Activated T-helper 2 cell treated with anti-CD3 and anti-CD28 coated beads, Interferon-gamma antibody, Interleukin-2, Interleukin-4, amounts not matched to agents 10 μg/mL and 5 μg/mL and 100 μg/mL, durations not matched to agents 14 hours and 24 hours and 36 hours (primary cell): Measurements from ENCODE around the gene LPCAT3. TPM values are rescaled to one million over a fixed set of nuclear protein-coding genes. Genes with fewer than 3 reads are reported as not detected.
"Not testable (repeated sequence)": the region's sequence is repeated elsewhere in the genome, so short reads cannot be mapped to it uniquely, and the experiment has no call there.

ENCODE experiments used
- DNase-seq: peaks from one replicate; pipeline ENCODE4 v3.0.0; 2021; ENCODE audit warnings: low spot score
- H3K27ac Mint-ChIP-seq: one replicate; pipeline ENCODE4 v1.8.0; 2021; ENCODE audit warnings: mixed read lengths
- H3K27me3 Mint-ChIP-seq: one replicate; pipeline ENCODE4 v1.8.0; 2021; ENCODE audit warnings: low read depth, mixed read lengths
- H3K36me3 Mint-ChIP-seq: one replicate; pipeline ENCODE4 v1.8.0; 2021; ENCODE audit warnings: low read depth, mixed read lengths
- H3K4me1 Mint-ChIP-seq: one replicate; pipeline ENCODE4 v1.8.0; 2021; ENCODE audit warnings: low read depth, mixed read lengths
- H3K4me3 Mint-ChIP-seq: one replicate; pipeline ENCODE4 v1.8.0; 2021; ENCODE audit warnings: low read depth, mild to moderate bottlenecking, moderate library complexity, mixed read lengths
- H3K9me3 Mint-ChIP-seq: one replicate; pipeline ENCODE4 v1.8.0; 2021; ENCODE audit warnings: mixed read lengths
- intact Hi-C: fragments of 100-400 bp; cut with micrococcal nuclease; formaldehyde crosslinking; loops from one replicate; pipeline ENCODE4 v1.15.1; 2023
- total RNA-seq: library from RNA; stranded (reverse); gene quantifications from 2 replicates; pipeline ENCODE4 v1.2.3, GENCODE V29; 2022

LPCAT3 gene
- total RNA-seq, 1 donor from 2014 or later: 30.9 TPM

- intact Hi-C loops: no loop called here
- Mint-ChIP-seq H3K4me1 (no peaks in the 10 kb centered on the region), H3K9me3 (no peaks in the 10 kb centered on the region), H3K27ac (no peak overlapping the region), H3K4me3 (no peak overlapping the region), H3K36me3 (no peaks in the 10 kb centered on the region), H3K27me3 (peaks cover 2% of the 10 kb centered on the region)
- no peak for DNase-seq
Observed at GRCh38 chr12:7031306-7031705, 13.0 kb upstream of the LPCAT3 start.

GRCh38 chr12:7026854-7027253, 8.6 kb upstream of the LPCAT3 start:
- Mint-ChIP-seq H3K36me3 (no peaks in the 10 kb centered on the region), H3K27me3 (peaks cover 5% of the 10 kb centered on the region), H3K27ac (no peak overlapping the region), H3K4me1 (no peaks in the 10 kb centered on the region), H3K4me3 (no peak overlapping the region), H3K9me3 (no peaks in the 10 kb centered on the region)
- DNase-seq: no peak
- intact Hi-C loops: no loop called here

- no peaks in the 10 kb centered on the region for H3K36me3 Mint-ChIP-seq
- no peak overlapping the region for H3K27ac Mint-ChIP-seq
- no peak for DNase-seq
- peaks cover 5% of the 10 kb centered on the region for H3K27me3 Mint-ChIP-seq
- no peaks in the 10 kb centered on the region for H3K9me3 Mint-ChIP-seq
- H3K4me1 Mint-ChIP-seq: peaks cover 5% of the 10 kb centered on the region
- no peak overlapping the region for H3K4me3 Mint-ChIP-seq
- intact Hi-C loops: no loop called here
Observed at GRCh38 chr12:7023114-7023513, 4.8 kb upstream of the LPCAT3 start.

- no peak overlapping the region for H3K27ac Mint-ChIP-seq
- no peak for DNase-seq
- intact Hi-C loops: no loop called here
- no peak overlapping the region for H3K4me3 Mint-ChIP-seq
- H3K36me3 Mint-ChIP-seq: no peaks in the 10 kb centered on the region
- H3K9me3 Mint-ChIP-seq: no peaks in the 10 kb centered on the region
- peaks cover 5% of the 10 kb centered on the region for H3K27me3 Mint-ChIP-seq
- peaks cover 14% of the 10 kb centered on the region for H3K4me1 Mint-ChIP-seq
Observed at GRCh38 chr12:7021956-7022355, 3.7 kb upstream of the LPCAT3 start.

- Mint-ChIP-seq H3K4me3 (peak overlapping the region; percentile 91), H3K9me3 (no peaks in the 10 kb centered on the region), H3K27me3 (peaks cover 2% of the 10 kb centered on the region), H3K4me1 (peaks cover 23% of the 10 kb centered on the region), H3K36me3 (peaks cover 4% of the 10 kb centered on the region), H3K27ac (no peak overlapping the region)
- no peak for DNase-seq
- intact Hi-C loops: loop anchor here (1.0 to 5.0 kb wide), 4 partner anchors 77 to 170 kb away; partner anchors contain the start of genes C12orf57, C1RL, PEX5 and RNU7-1
Observed at GRCh38 chr12:7019043-7019569, 830 bp upstream of the LPCAT3 start.

- intact Hi-C loops: loop anchor here (1.0 to 5.0 kb wide), 4 partner anchors 48 to 171 kb away; partner anchors contain the start of genes C12orf57, C1R, EMG1 and PEX5
- H3K4me3 Mint-ChIP-seq: peak overlapping the region; percentile 91
- H3K4me1 Mint-ChIP-seq: peaks cover 24% of the 10 kb centered on the region
- H3K27ac Mint-ChIP-seq: peak overlapping the region; percentile 84
- H3K9me3 Mint-ChIP-seq: no peaks in the 10 kb centered on the region
- DNase-seq: no peak
- peaks cover 9% of the 10 kb centered on the region for H3K36me3 Mint-ChIP-seq
- no peaks in the 10 kb centered on the region for H3K27me3 Mint-ChIP-seq
Observed at GRCh38 chr12:7017870-7018349, 366 bp downstream of the LPCAT3 start.

- Mint-ChIP-seq H3K9me3 (no peaks in the 10 kb centered on the region), H3K4me1 (peaks cover 24% of the 10 kb centered on the region), H3K27ac (peak overlapping the region; percentile 84), H3K36me3 (peaks cover 9% of the 10 kb centered on the region), H3K27me3 (no peaks in the 10 kb centered on the region), H3K4me3 (peak overlapping the region; percentile 91)
- intact Hi-C loops: loop anchor here (5.0 kb wide), 1 partner anchor 75 kb away; the partner anchor contains the start of genes C12orf57 and RNU7-1
- no peak for DNase-seq
Observed at GRCh38 chr12:7016958-7017571, 1.2 kb downstream of the LPCAT3 start.

- no peak overlapping the region for H3K27ac Mint-ChIP-seq
- H3K4me1 Mint-ChIP-seq: peaks cover 24% of the 10 kb centered on the region
- peak overlapping the region; percentile 4 for H3K4me3 Mint-ChIP-seq
- H3K27me3 Mint-ChIP-seq: no peaks in the 10 kb centered on the region
- H3K36me3 Mint-ChIP-seq: peaks cover 9% of the 10 kb centered on the region
- intact Hi-C loops: loop anchor here (5.0 kb wide), 1 partner anchor 73 kb away; the partner anchor contains the start of genes C12orf57 and RNU7-1
- DNase-seq: no peak
- no peaks in the 10 kb centered on the region for H3K9me3 Mint-ChIP-seq
Observed at GRCh38 chr12:7015555-7016370, 2.5 kb downstream of the LPCAT3 start.

GRCh38 chr12:7013101-7013500, 5.2 kb downstream of the LPCAT3 start:
- intact Hi-C loops: no loop called here
- no peak overlapping the region for H3K4me3 Mint-ChIP-seq
- no peak overlapping the region for H3K27ac Mint-ChIP-seq
- peaks cover 21% of the 10 kb centered on the region for H3K36me3 Mint-ChIP-seq
- H3K4me1 Mint-ChIP-seq: peaks cover 24% of the 10 kb centered on the region
- no peak for DNase-seq
- no peaks in the 10 kb centered on the region for H3K27me3 Mint-ChIP-seq
- H3K9me3 Mint-ChIP-seq: no peaks in the 10 kb centered on the region

GRCh38 chr12:7012024-7012607, 6.2 kb downstream of the LPCAT3 start:
- Mint-ChIP-seq H3K9me3 (no peaks in the 10 kb centered on the region), H3K4me1 (peaks cover 20% of the 10 kb centered on the region), H3K27me3 (no peaks in the 10 kb centered on the region), H3K36me3 (peaks cover 26% of the 10 kb centered on the region), H3K27ac (no peak overlapping the region), H3K4me3 (no peak overlapping the region)
- no peak for DNase-seq
- intact Hi-C loops: no loop called here

- Mint-ChIP-seq H3K4me1 (peaks cover 13% of the 10 kb centered on the region), H3K36me3 (peaks cover 31% of the 10 kb centered on the region)
- H3K4me3 Mint-ChIP-seq, H3K27ac Mint-ChIP-seq, DNase-seq, intact Hi-C loops, H3K27me3 Mint-ChIP-seq, H3K9me3 Mint-ChIP-seq: not testable (repeated sequence)
Observed at GRCh38 chr12:7011398-7011797, 6.9 kb downstream of the LPCAT3 start.

- no peaks in the 10 kb centered on the region for H3K9me3 Mint-ChIP-seq
- peaks cover 18% of the 10 kb centered on the region for H3K4me1 Mint-ChIP-seq
- no peak overlapping the region for H3K27ac Mint-ChIP-seq
- no peak overlapping the region for H3K4me3 Mint-ChIP-seq
- peaks cover 39% of the 10 kb centered on the region for H3K36me3 Mint-ChIP-seq
- no peaks in the 10 kb centered on the region for H3K27me3 Mint-ChIP-seq
- intact Hi-C loops: no loop called here
- DNase-seq: no peak
Observed at GRCh38 chr12:7009512-7009911, 8.8 kb downstream of the LPCAT3 start.
